Measurements from ENCODE around the gene CAMTA2.
A peak's percentile ranks its signal among the peaks of the same experiment; 100 is the strongest.

CAMTA2 gene

GRCh38 chr17:4939796-4940554 is 47.5 kb downstream of the CAMTA2 start, which contains the start of the genes RNF167 and SLC25A11:
Gene RNF167 (plus strand): TSS chr17:4940268. CDS start chr17:4940910, 642 bp downstream.
Gene SLC25A11 (minus strand): TSS chr17:4940046. CDS start chr17:4939910, 136 bp downstream.
- DNase-seq (ENCODE audit: low read depth in 1 of 2, low spot score in 1 of 2): peak; percentile 88 to 95
- Histone ChIP-seq H3K27ac (replicated peaks) (peak within 1 kb of the TSS; percentile 95), H3K27me3 (ENCODE audit: insufficient read depth, poor library complexity, severe bottlenecking) (no peaks in the 10 kb centered on the region), H3K4me3 (replicated peaks; ENCODE audit: insufficient read depth, low read length) (peak within 1 kb of the TSS; percentile 55)
- peak; percentile 39; the same call in 1 of the 2 replicates for TF ChIP-seq POLR2AphosphoS5 (IDR thresholded peaks at IDR 0.05; ENCODE audit: low read depth)
- TF ChIP-seq GABPA (IDR thresholded peaks at IDR 0.05; ENCODE audit: low read depth): no peak
- no peak for TF ChIP-seq SPI1 (IDR thresholded peaks at IDR 0.05; ENCODE audit: borderline replicate concordance, low read depth)
- TF ChIP-seq, protein P1, sequence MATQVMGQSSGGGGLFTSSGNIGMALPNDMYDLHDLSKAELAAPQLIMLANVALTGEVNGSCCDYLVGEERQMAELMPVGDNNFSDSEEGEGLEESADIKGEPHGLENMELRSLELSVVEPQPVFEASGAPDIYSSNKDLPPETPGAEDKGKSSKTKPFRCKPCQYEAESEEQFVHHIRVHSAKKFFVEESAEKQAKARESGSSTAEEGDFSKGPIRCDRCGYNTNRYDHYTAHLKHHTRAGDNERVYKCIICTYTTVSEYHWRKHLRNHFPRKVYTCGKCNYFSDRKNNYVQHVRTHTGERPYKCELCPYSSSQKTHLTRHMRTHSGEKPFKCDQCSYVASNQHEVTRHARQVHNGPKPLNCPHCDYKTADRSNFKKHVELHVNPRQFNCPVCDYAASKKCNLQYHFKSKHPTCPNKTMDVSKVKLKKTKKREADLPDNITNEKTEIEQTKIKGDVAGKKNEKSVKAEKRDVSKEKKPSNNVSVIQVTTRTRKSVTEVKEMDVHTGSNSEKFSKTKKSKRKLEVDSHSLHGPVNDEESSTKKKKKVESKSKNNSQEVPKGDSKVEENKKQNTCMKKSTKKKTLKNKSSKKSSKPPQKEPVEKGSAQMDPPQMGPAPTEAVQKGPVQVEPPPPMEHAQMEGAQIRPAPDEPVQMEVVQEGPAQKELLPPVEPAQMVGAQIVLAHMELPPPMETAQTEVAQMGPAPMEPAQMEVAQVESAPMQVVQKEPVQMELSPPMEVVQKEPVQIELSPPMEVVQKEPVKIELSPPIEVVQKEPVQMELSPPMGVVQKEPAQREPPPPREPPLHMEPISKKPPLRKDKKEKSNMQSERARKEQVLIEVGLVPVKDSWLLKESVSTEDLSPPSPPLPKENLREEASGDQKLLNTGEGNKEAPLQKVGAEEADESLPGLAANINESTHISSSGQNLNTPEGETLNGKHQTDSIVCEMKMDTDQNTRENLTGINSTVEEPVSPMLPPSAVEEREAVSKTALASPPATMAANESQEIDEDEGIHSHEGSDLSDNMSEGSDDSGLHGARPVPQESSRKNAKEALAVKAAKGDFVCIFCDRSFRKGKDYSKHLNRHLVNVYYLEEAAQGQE (IDR thresholded peaks at IDR 0.05; ENCODE audit: insufficient replicate concordance, low read depth): no peak
- no peak for TF ChIP-seq CTCF (IDR thresholded peaks at IDR 0.05; ENCODE audit: insufficient read depth, low read length)

DNA sequence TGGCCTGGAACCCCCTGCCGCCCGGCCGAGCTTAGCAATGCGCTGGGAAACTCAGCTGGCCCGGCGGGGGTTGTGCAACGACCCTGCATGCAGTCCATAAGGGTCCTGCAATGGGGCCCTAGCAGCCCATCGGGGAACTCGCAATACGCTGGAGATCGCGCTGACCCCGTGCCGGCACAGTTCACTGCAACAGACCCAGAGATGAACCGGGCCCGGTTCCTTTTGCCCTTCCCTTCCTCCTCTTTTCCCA is 48.0 kb downstream of the CAMTA2 start:
- Histone ChIP-seq H3K27ac (replicated peaks) (peak overlapping the region; percentile 86), H3K27me3 (ENCODE audit: insufficient read depth, poor library complexity, severe bottlenecking) (no peaks in the 10 kb centered on the region), H3K4me3 (replicated peaks; ENCODE audit: insufficient read depth, low read length) (peak overlapping the region; percentile 55)
- peak in 1 of 2 experiments; percentile 11 for DNase-seq (ENCODE audit: low read depth in 1 of 2, low spot score in 1 of 2)
- TF ChIP-seq GABPA (IDR thresholded peaks at IDR 0.05; ENCODE audit: low read depth): no peak
- no peak for TF ChIP-seq CTCF (IDR thresholded peaks at IDR 0.05; ENCODE audit: insufficient read depth, low read length)
- no peak for TF ChIP-seq POLR2AphosphoS5 (IDR thresholded peaks at IDR 0.05; ENCODE audit: low read depth)
- no peak for TF ChIP-seq SPI1 (IDR thresholded peaks at IDR 0.05; ENCODE audit: borderline replicate concordance, low read depth)

GRCh38 chr17:4938688-4939545 is 48.6 kb downstream of the CAMTA2 start:
- H3K4me3 ChIP-seq (replicated peaks; ENCODE audit: insufficient read depth, low read length): peak overlapping the region; percentile 55
- peak overlapping the region; percentile 86 for H3K27ac ChIP-seq (replicated peaks)
- no peak for DNase-seq (ENCODE audit: low read depth in 1 of 2, low spot score in 1 of 2)
- no peaks in the 10 kb centered on the region for H3K27me3 ChIP-seq (ENCODE audit: insufficient read depth, poor library complexity, severe bottlenecking)
- TF ChIP-seq SPI1 (IDR thresholded peaks at IDR 0.05; ENCODE audit: borderline replicate concordance, low read depth) (no peak), GABPA (IDR thresholded peaks at IDR 0.05; ENCODE audit: low read depth) (no peak), POLR2AphosphoS5 (IDR thresholded peaks at IDR 0.05; ENCODE audit: low read depth) (no peak), CTCF (IDR thresholded peaks at IDR 0.05; ENCODE audit: insufficient read depth, low read length) (no peak)
- TF ChIP-seq, protein P1 (IDR thresholded peaks at IDR 0.05; ENCODE audit: insufficient replicate concordance, low read depth): no peak

Data from HL-60 (cell line).